Cardiac septum (tissue), 1 donor: ENCODE data around the gene ZNG1B. TPM values are rescaled to one million over a fixed set of nuclear protein-coding genes. Genes with fewer than 3 reads are reported as not detected.
A peak's percentile ranks its signal among the peaks of the same experiment; 100 is the strongest.
"Not testable (repeated sequence)": the region's sequence is repeated elsewhere in the genome, so short reads cannot be mapped to it uniquely, and the experiment has no call there.

Source experiments
- DNase-seq: peaks from one replicate; pipeline ENCODE4 v3.0.0-alpha.2; 2020; ENCODE audit warnings: low spot score
- intact Hi-C: fragments of 100-400 bp; cut with DNase I; formaldehyde crosslinking; loops from one replicate; pipeline ENCODE4 v1.14.0; 2022
- long read RNA-seq: library from polyadenylated mRNA; unstranded; transcript quantifications from one replicate; pipeline ENCODE4 v2.0.0, GENCODE V29; 2021
- total RNA-seq: library from RNA; stranded (reverse); fragmentation: NEBNext Ultra II Directional; extraction: Animal tissue kit (Norgen Biotek cat#: 25700); gene quantifications from one replicate; pipeline ENCODE4 v1.2.1, GENCODE V29; 2021
- donor health status: DM: no; HTN: no; CAD: no.

The ZNG1B gene
- 28.6 TPM for total RNA-seq
- long read RNA-seq, transcript CBWD2-209 (3 exons, 880 nt) = minor isoform, 5 of 93 reads
- long read RNA-seq, transcript CBWD2-202 (16 exons, 1,740 nt) = minor isoform, 8 of 93 reads
- long read RNA-seq, transcript CBWD2-201 (15 exons, 1,812 nt) = major isoform, 61 of 93 reads
- long read RNA-seq, partial matches to known transcripts = 4 of 93 reads
- long read RNA-seq, other reads (novel, unspliced or antisense) = 12 of 93 reads

GRCh38 chr2:113437508-113438465 lies at the start of gene ZNG1B:
Gene ZNG1B (plus strand): TSS chr2:113437691. CDS start chr2:113437869, 178 bp downstream.
- peak; percentile 87 for DNase-seq
- intact Hi-C loops = not testable (repeated sequence)

- intact Hi-C loops = no loop called here
- DNase-seq = no peak
These were observed 47.2 kb upstream of the ZNG1B start for GRCh38 chr2:113390124-113390849.

DNA sequence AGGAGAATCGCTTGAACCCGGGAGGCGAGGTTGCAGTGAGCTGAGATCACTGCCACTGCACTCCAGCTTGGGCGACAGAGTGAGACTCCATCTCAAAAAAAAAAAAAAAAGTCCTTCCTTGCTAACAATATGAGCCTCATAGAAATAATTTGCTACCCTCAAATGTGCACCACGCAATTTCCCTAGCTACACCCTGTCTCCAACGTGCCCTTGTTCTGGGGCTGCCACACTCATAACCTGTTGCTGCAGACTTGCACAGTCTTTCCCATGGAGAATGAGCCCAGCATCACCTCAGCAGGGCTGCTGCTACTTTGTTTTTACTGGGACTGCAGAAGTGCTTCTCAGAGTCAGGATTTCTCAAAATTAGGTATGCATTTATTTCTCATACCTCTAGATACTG lies 46.4 kb upstream of the ZNG1B start:
- intact Hi-C loops = no loop called here

GRCh38 chr2:113406114-113406513 lies 31.4 kb upstream of the ZNG1B start:
- DNase-seq = no peak
- intact Hi-C loops = no loop called here

More for the DNA sequence above, 46.4 kb upstream of the ZNG1B start:
- DNase-seq = no peak

- no peak for DNase-seq
- intact Hi-C loops = no loop called here
These were observed 29.9 kb upstream of the ZNG1B start for GRCh38 chr2:113407446-113408099.

DNA sequence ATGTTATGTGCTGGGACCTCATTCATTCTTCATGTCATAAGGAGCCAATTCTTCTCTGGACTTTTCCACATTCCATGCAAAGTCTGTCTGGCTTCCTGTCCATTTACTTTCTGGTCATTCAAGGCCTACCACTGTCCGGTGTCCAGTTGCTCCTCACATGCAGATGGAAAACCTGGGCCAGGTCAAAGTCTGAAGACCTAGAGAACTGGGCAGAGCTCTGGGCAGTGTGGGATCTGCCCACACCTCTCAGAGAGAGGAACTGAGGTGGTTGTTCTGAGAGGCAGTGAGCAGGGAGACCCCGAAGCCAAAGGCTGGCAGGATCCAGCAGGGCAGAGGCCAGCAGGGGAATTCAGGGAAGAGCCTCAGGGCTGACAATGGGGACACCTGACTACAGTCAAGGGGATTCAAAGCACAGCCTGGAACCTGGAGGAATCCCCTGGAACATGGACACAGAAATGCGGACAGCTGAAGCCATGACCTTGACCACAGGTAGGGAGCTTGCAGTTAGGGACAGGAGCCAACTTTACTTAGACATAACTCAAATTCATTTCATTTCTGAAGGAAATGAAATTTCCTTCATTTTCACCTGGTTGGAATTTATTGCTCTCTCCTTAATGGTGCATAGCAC lies 25.7 kb upstream of the ZNG1B start:
- DNase-seq, intact Hi-C loops: not testable (repeated sequence)

GRCh38 chr2:113412774-113413173 lies 24.7 kb upstream of the ZNG1B start:
- intact Hi-C loops = not testable (repeated sequence)

GRCh38 chr2:113431773-113432172 lies 5.7 kb upstream of the ZNG1B start:
- DNase-seq, intact Hi-C loops: not testable (repeated sequence)

More at GRCh38 chr2:113412774-113413173, 24.7 kb upstream of the ZNG1B start:
- not testable (repeated sequence) for DNase-seq

- DNase-seq, intact Hi-C loops: not testable (repeated sequence)
These were observed 4.0 kb upstream of the ZNG1B start for GRCh38 chr2:113433468-113433867.

GRCh38 chr2:113465770-113466169 lies 28.3 kb downstream of the ZNG1B start:
- DNase-seq, intact Hi-C loops: not testable (repeated sequence)

DNA sequence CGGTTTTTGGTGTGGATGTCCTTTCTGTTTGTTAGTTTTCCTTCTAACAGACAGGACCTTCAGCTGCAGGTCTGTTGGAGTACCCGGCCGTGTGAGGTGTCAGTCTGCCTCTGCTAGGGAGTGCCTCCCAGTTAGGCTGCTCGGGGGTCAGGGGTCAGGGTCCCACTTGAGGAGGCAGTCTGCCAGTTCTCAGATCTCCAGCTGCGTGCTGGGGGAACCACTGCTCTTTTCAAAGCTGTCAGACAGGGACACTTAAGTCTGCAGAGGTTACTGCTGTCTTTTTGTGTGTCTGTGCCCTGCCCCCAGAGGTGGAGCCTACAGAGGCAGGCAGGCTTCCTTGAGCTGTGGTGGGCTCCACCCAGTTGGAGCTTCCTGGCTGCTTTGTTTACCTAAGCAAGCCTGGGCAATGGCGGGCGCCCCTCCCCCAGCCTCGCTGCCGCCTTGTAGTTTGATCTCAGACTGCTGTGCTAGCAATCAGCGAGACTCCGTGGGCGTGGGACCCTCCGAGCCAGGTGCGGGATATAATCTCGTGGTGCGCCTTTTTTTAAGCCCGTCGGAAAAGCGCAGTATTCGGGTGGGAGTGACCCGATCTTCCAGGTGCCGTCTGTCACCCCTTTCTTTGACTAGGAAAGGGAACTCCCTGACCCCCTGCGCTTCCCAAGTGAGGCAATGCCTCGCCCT lies 39.3 kb downstream of the ZNG1B start:
- DNase-seq, intact Hi-C loops: not testable (repeated sequence)

DNA sequence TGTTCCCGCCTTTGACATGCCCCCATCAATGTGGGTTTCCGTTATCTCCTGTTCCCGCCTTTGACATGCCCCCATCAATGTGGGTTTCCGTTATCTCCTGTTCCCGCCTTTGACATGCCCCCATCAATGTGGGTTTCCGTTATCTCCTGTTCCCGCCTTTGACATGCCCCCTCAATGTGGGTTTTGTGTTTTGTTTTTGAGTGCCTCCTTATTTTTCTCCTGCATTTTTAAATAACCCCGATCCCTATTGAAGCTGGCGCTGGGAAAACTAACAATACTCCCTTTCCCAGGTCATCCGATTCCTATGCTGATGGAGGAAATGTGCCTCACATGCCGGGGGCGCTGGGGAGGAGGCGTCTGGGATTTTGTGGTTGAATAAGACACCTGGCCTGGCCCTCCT lies 59.0 kb downstream of the ZNG1B start:
- intact Hi-C loops, DNase-seq: not testable (repeated sequence)

DNA sequence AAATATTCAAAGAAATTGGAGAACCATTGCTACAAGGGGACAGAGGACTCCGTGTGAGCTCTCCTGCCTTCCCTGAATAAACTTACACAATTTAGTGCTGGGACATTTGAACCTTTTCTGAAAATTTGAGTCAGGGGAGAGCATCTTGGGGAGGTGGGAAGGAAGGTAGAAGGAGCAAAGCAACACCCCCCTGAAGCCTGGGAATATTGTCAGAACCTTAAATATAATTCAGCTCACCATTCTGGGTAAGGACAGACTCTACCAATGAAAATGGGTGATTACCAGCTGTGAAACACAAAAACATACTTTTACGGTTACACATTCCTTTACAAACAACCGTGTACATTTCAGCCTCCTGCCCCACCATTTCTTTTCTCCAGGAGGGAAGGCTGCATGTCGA lies 60.9 kb downstream of the ZNG1B start, which contains the start of gene FOXD4L1:
Gene FOXD4L1 (plus strand): TSS at position 301 of the 400 bp plus-strand sequence. CDS start 592 bp downstream, outside the sequence.
- DNase-seq, intact Hi-C loops: not testable (repeated sequence)

- intact Hi-C loops, DNase-seq: not testable (repeated sequence)
These were observed 61.8 kb downstream of the ZNG1B start for GRCh38 chr2:113499019-113499885.

DNA sequence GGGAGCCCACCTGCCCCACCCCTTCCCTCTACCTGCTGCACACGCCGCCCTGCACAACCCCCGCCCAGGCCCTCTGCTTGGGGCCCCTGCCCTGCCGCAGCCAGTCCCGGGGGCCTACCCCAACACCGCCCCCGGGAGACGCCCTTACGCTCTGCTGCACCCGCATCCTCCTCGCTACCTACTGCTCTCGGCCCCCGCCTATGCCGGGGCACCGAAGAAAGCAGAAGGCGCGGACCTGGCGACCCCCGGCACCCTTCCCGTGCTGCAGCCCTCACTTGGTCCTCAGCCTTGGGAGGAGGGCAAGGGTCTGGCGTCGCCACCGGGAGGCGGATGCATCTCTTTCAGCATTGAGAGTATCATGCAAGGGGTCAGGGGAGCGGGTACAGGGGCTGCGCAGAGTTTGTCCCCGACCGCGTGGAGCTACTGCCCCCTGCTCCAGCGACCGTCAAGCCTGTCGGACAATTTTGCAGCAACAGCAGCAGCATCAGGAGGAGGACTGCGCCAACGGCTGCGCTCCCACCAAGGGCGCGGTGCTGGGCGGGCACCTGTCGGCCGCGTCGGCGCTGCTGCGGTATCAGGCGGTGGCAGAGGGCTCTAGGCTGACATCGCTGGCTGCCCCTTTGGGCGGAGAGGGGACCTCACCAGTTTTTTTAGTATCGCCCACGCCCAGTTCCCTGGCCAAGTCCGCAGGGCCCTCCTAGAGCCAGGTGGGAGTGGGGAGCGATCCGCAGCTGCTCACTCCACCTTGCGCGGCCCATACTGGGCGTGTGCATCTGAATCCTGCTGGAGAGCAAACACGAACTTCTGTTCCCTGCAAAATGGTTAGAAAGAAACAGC lies 62.6 kb downstream of the ZNG1B start:
- DNase-seq, intact Hi-C loops: not testable (repeated sequence)

DNA sequence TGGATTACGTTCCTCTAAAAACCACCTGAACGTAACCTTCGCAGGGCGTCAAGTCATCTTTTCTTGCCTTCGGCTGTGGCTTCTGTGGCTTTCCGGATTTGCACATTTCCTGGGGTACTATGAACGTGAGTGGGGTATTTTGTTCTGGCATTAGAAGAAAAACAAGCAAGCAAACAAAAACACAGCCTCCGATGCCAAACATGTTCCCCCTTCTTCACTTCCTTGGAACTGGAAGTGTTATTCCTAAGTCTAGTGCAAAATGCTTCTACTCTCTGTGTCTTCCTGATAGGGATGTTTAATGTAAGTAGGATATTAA lies 63.2 kb downstream of the ZNG1B start:
- DNase-seq, intact Hi-C loops: not testable (repeated sequence)
